ENCODE data around the gene ILK.

Gene ILK

GRCh38 chr11:6657346-6657745, 53.8 kb downstream of the ILK start:
- no CpG with 5 or more reads among the region's 1 CpG for WGBS (ENCODE audit: insufficient coverage, insufficient read length)
- Histone ChIP-seq H3K4me3 (ENCODE audit: low read length) (no peak overlapping the region), H3K9me3 (ENCODE audit: control insufficient read depth, insufficient read depth, low read length) (no peaks in the 10 kb centered on the region), H3K4me1 (ENCODE audit: control insufficient read depth, insufficient read depth, low read length) (peaks cover 4% of the 10 kb centered on the region; the same call in 1 of the 2 replicates), H3K27ac (ENCODE audit: low read length) (no peak overlapping the region), H3K36me3 (ENCODE audit: control insufficient read depth, insufficient read depth, low read length) (no peaks in the 10 kb centered on the region; the same call in 1 of the 2 replicates), H3K27me3 (ENCODE audit: control insufficient read depth, insufficient read depth, low read length) (peaks cover 12% of the 10 kb centered on the region)
- no peak for DNase-seq (ENCODE audit: low read depth, low spot score)

DNA sequence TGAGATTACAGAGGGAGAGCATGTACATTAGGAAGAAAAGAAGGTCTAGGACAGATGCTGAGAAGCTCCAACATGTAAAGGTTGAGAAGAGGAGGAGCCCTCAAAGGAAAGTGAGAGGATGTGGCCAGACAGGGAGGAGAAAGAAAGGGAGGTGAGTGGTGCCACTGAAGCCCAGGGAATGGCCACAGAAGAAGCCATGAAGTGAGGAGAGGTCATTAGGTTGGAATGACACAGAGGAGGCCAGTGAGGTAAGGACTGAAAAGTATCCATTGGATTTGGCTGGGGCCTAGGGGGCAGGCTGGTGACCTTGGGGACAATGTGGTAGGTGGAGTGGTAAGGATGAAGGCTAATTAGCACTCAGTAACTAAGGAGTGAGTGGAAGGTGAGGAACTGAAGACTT, 55.1 kb downstream of the ILK start:
- DNase-seq (ENCODE audit: low read depth, low spot score): no peak
- no peaks in the 10 kb centered on the region; the same call in 1 of the 2 replicates for H3K36me3 ChIP-seq (ENCODE audit: control insufficient read depth, insufficient read depth, low read length)
- H3K4me1 ChIP-seq (ENCODE audit: control insufficient read depth, insufficient read depth, low read length): peaks cover 4% of the 10 kb centered on the region; the same call in 1 of the 2 replicates
- H3K27ac ChIP-seq (ENCODE audit: low read length): no peak overlapping the region
- no peak overlapping the region for H3K4me3 ChIP-seq (ENCODE audit: low read length)
- H3K9me3 ChIP-seq (ENCODE audit: control insufficient read depth, insufficient read depth, low read length): no peaks in the 10 kb centered on the region
- H3K27me3 ChIP-seq (ENCODE audit: control insufficient read depth, insufficient read depth, low read length): peaks cover 12% of the 10 kb centered on the region
